Renal pelvis (tissue), 4 donors: Measurements from ENCODE around the gene OPCML. TPM values are rescaled to one million over a fixed set of nuclear protein-coding genes. Genes with fewer than 3 reads are reported as not detected.

Source experiments
- DNase-seq: peaks from one replicate; pipeline ENCODE4 v3.0.0-alpha.2; 2013
- polyA plus RNA-seq, 3 donors: library from polyadenylated mRNA; unstranded; fragments of 120-200 nt; gene quantifications; one replicate each; pipeline ENCODE4 v1.2.1, GENCODE V29; 2013; ENCODE audit not compliant: insufficient read length in 3 of 3

OPCML gene
- polyA plus RNA-seq, 3 donors, result 9.9 to 14.8 (median 14.6) TPM

- DNase-seq, result no peak
These were observed 296.9 kb downstream of the OPCML start for GRCh38 chr11:133235381-133235780.

DNA sequence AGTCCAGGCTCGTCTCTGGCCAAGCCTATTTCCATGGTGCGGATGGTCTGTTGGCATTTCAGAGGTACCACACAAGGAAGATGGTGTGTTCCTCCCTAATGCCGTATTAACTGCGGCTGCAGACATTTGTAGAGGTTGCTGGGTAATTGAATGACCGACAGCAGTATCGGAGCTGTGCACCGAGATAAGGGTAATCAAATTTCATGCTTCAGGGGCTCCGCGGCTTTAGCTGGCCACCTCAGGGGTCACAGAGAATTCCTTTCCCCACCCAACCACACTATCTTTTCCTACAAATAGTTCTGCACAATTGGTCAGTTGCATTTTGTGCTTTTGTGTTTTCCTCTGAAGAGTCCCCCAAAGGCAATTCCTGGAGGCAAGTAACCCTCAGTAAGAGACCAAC lies 297.4 kb downstream of the OPCML start:
- DNase-seq, result no peak

DNA sequence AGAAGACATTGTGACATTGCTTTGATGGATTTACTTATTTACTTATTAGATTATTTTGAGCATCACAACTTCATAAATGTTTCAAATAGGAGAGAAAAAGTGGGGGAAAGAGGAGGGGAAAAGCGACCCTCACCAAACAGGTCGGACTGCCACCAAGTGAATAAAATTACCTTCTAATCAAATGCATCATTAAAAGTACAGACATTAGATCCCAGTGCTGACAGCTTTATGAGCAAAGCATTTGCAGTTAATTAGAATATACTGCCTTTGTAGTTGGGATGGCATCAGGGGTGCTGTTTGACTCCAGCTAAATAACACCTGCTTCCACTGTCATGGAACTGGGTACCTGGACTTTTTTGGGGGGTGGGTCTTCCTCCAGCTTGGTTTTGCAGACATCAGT lies 299.6 kb downstream of the OPCML start:
- DNase-seq, result no peak

- DNase-seq, result peak; percentile 29
These were observed 301.9 kb downstream of the OPCML start for GRCh38 chr11:133230431-133230830.

DNA sequence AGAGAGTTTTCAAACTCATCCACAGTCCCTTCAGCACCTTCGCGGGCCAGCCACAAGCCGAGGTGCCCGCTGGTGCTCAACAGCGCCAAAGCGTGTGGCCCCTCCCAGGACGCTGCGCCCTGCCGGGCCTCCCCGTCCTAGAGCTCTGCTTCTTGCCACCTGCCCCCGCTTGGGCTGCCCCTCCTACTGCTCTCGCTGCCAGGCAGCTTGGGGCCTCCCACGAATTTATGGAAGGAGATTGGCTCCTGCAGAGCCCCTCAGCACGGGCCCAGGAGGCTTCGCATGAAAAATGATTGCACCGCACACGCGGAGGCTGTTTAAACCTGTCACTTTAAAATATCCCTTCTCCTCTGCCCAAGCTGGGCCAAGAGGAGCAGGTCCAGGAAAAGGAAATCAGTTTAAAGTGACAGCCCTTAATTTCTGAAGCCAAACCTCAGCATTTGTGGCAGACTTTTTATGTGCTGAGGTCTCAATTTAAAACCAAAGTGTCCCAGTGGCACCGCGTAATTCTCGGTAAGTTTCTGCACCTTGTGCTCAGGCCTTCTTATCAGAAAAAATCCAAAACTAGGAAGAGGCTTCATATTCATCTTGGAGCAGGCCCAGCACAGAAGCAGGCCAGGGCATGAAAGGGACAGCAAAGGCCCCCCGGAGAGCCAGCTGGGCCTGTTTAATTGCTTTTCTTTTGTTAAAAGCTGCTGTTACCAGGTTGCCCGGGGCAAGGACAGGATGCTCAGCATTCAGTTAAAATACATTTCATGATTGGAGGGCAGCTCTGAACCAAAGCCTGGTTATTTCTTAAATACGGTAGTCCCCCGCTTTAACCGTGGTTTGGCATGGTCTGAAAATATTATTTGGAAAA lies 303.6 kb downstream of the OPCML start:
- no peak for DNase-seq

DNA sequence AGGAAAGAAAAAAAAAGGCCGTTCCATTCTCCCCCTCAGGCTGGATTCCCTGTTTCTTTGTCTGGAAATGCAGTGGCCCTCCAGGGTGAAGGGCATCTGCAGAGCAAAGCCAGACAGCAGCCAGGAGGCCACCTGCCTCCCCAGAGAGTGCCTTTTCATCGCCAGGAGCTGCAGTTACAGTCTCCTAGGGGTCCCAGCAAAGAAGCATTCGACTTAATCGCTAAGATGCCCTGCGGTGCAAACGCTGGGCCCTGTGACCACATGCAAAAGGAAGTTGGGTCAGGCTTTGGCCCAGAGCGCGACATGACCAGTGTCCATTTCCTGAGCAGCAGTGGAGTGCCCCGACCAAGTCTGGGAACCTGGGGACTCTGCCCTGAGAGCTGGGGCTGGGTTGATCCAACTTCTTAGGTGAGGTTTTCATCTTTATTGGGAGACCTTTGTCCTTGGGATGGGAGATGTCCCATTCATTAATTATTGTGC lies 304.6 kb downstream of the OPCML start:
- no peak for DNase-seq

- no peak for DNase-seq
These were observed 308.0 kb downstream of the OPCML start for GRCh38 chr11:133224271-133224670.

- DNase-seq, result no peak
These were observed 309.6 kb downstream of the OPCML start for GRCh38 chr11:133222425-133223330.

DNA sequence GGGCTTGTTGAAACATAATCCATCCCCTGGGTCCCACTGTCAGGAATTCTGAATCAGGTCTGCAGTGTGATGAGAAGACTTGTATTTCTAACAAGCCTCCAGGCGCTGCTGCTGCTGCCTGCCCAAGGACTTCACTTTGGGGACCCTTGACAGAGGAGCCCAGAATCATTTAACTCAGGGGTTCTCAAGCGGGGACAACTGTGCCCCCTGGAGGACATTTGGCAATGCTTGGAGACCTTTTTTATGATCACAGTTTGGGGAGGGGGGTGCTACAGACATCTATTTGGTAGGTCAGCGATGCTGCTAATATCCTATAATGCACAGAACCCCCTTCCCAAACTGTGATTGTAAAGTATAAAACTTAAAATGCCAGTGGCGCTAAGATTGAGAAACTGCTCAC lies 312.8 kb downstream of the OPCML start:
- DNase-seq, result no peak

DNA sequence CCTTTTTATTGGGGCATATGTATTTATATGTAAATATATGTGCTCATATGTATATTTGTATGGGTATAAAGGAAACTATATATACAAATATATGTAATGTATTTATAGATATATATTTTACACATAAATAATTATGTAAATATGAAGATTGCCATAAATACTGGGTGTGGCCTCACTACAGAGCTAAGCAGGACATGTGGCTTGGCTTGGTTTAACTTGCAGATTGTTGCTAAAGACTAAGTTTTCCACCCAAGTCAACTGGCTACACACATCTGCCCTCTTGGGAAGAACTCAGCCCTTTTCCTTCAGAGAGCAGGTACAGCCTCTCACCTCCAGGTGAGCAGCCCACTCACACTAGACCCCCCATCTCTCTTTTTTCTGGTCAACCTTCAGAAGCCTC lies 315.5 kb downstream of the OPCML start:
- no peak for DNase-seq

- DNase-seq, result no peak
These were observed 316.6 kb downstream of the OPCML start for GRCh38 chr11:133215596-133216230.

DNA sequence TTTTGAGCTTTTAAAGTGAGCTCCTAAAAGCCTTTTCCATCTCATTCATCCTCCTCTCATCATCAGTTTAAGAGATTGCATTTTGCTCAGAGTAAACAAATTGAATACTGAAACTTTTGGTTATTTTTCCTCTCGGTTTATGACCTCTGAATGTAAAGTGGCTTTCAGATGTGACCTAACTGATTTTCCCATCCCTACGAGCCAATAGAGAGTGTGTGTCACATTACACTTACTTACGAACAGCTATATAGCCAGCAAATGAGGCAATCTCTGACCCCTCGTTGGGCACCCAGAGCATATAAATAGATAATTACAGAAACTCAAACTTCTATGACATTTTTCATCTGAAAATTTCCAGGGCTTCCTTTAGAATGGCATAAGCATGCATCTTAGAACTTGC lies 317.7 kb downstream of the OPCML start:
- DNase-seq, result no peak

GRCh38 chr11:133212201-133212600 lies 320.1 kb downstream of the OPCML start:
- no peak for DNase-seq

- no peak for DNase-seq
These were observed 324.3 kb downstream of the OPCML start for GRCh38 chr11:133207995-133208394.

DNA sequence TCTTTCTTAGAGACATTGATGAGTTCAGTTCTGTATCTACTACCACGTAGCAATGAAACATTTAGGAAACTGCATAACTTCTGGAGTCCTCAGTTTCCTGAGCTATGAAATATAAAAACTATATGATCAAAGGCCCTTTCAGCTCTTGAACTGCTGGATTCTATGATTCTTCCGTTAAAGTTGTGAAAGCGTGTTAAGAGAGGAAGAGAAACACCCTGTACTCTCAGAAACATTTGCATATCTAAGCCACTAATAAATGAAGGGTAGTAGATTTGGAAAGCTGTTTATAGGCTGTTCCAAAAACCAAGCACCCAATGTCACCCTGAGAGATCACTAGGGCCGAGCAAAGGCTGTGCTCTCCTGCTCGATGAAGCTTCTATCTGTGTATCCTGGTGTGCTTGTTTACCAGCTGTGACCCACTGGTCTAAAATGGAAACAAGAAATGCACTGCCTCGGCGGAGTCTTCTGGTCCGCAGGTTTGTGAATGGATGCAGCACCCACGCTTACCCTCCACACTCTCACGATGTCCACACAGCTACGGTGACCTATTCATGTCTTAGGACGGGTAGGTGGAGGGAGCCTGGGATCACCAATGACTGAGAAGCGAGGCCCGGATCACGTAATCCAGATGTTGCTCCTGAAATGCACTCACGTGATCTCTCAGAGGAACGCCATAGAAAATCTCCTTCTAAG lies 325.8 kb downstream of the OPCML start:
- DNase-seq, result no peak

DNA sequence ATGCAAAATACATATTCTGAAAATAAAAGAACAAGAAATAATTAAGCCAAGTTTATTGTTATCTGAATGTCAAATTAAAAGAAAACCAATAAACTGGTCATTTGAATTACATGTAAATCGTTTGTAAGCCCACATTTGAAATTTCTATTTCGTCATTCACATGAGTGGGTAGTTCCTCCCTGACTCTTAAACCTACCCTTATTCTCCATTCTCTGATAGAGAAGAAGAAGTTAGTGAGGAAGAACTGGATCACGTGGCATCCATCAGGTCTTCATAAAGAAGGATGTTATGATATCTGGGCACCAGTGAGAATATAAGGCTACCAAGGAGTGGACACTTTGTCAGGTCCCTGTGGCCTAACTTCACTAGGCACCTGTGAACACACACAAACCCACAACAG lies 328.1 kb downstream of the OPCML start:
- no peak for DNase-seq

DNA sequence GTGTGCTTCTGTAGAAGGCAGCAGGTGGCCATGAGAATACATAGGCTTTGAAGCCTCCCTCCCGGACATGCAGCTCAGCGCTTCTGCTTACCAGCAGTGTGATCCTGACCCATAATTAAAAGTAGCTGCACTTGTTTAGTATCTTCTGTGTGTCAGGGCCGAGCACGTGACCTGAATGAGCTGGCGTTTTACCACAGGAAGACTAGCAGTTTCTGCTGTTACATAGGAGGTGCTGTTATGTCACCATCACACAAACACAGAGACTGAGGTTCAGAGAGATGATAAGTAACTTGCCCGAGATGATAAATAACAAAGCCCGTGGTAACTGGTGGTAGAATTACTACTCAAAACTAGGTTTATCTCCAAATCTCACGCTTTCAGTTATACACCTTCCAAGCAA lies 329.5 kb downstream of the OPCML start:
- no peak for DNase-seq

- no peak for DNase-seq
These were observed 333.9 kb downstream of the OPCML start for GRCh38 chr11:133198438-133198837.

- DNase-seq, result no peak
These were observed 334.9 kb downstream of the OPCML start for GRCh38 chr11:133197425-133197824.

DNA sequence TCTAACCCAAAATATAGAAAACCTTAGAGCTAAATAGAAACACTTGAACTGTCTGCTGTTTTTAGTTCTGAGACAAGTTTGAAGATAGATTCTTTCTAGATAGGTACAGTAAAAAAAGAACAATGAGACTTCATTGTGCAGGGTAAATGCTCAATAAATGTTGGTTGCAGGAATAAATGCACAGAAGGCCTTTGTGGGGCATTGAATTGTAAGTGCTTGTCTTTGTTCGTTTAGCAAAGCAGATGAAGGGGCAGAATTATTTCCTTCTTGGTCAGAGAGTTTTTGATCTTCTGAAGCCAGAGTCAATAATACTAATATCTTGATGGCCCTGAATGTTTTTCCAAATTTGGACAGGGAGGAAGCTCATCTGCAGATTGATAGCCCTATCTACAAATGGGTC lies 340.4 kb downstream of the OPCML start:
- no peak for DNase-seq

DNA sequence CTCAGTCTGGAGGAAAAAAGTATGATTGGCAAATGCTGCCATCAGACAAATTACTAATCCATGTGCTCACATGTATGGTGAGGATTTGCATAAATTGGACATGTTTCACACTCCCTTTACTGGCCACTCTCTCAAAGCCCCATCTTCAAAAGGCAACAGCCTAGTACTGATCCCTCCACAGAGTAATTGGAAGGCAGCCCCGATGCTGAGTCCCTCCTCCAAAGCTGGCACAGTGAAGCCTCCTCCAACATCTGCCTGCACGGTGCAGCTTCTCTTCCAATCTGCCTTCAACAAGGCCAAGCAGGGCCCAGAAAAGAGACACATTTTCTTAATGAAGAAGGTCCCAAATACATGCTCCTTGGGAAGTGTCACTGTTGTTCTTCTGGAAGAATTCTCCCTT lies 350.6 kb downstream of the OPCML start:
- no peak for DNase-seq

DNA sequence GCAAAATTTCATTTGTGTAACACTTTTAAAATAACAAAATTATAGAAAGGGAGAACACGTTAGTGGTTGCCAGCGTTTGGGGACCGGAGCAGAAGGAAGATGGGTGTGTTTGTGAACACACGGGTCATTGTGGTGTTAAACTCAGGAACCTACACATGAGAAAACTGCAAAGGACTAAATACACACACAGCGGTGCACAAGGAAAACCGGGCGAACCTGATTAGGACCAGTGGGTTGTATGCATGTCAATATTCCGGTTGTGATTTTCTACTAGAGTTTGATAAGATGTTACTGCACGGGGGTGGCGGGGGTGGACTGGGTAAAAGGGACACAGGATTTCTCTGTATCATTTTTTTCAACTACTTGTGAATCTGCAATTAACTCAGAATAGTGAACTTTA lies 351.2 kb downstream of the OPCML start:
- no peak for DNase-seq
